OCI-LY7 (cell line): ENCODE data around the gene CDKAL1. TPM values are rescaled to one million over a fixed set of nuclear protein-coding genes. Genes with fewer than 3 reads are reported as not detected.

ENCODE experiments used
- BruUV-seq: library from RNA; stranded (reverse); fragments of 400-500 nt; replicated peaks from 2 replicates; lab custom pipeline; 2021; lab: Mats Ljungman, UMichigan
- CTCF ChIA-PET: fragments of 300-600 bp; sonication (Branson Sonifier 250); formaldehyde crosslinking; loops from one replicate; lab custom pipeline; 2022; ENCODE audit warnings: antibody characterized with exemption; ENCODE audit not compliant: unreplicated experiment; lab: Charles Lee
- POLR2A ChIA-PET: fragments of 300-600 bp; sonication (Branson Sonifier 250); formaldehyde crosslinking; loops from one replicate; lab custom pipeline; 2022; ENCODE audit warnings: antibody characterized with exemption; lab: Charles Lee
- DNase-seq: peaks from one replicate; pipeline ENCODE4 v3.0.0-alpha.2; 2015; ENCODE audit warnings: low spot score
- H2AFZ ChIP-seq: fragments of 200-600 bp; sonication (generic), shearing (Covaris generic); 2 replicates; pipeline ENCODE4 v1.6.1; 2014; ENCODE audit warnings: mild to moderate bottlenecking, antibody characterized with exemption, low read length, moderate library complexity
- H3K27ac ChIP-seq: fragments of 200-600 bp; sonication (generic); 2 replicates; pipeline ENCODE4 v1.5.1; 2014; ENCODE audit warnings: mixed run types, low read depth, mild to moderate bottlenecking, moderate library complexity, low read length, inconsistent platforms; ENCODE audit not compliant: poor library complexity, severe bottlenecking
- H3K36me3 ChIP-seq: fragments of 200-600 bp; sonication (generic); 2 replicates; pipeline ENCODE4 v1.6.1; 2014; ENCODE audit warnings: mild to moderate bottlenecking, antibody characterized with exemption, low read length, moderate library complexity, mixed read lengths; ENCODE audit not compliant: insufficient read depth
- H3K4me1 ChIP-seq: fragments of 200-600 bp; sonication (generic); 2 replicates; pipeline ENCODE4 v1.5.1; 2014; ENCODE audit warnings: mild to moderate bottlenecking, low read length; ENCODE audit not compliant: insufficient read depth, poor library complexity, severe bottlenecking
- H3K4me2 ChIP-seq: fragments of 200-600 bp; sonication (generic); 2 replicates; pipeline ENCODE4 v1.6.1; 2014; ENCODE audit warnings: mild to moderate bottlenecking, low read length
- H3K4me3 ChIP-seq: fragments of 200-600 bp; sonication (generic); 2 replicates; pipeline ENCODE4 v1.5.1; 2014; ENCODE audit warnings: mild to moderate bottlenecking, low read depth, low read length; ENCODE audit not compliant: poor library complexity, severe bottlenecking
- H3K79me2 ChIP-seq: fragments of 200-600 bp; sonication (generic); 2 replicates; pipeline ENCODE4 v1.6.1; 2016; ENCODE audit warnings: low read depth, mild to moderate bottlenecking, low read length, moderate library complexity, mixed read lengths; ENCODE audit not compliant: insufficient read depth
- H3K9me2 ChIP-seq: fragments of 200-600 bp; sonication (generic); 2 replicates; pipeline ENCODE4 v1.6.1; 2016; ENCODE audit warnings: mild to moderate bottlenecking, low read length, mixed read lengths; ENCODE audit not compliant: insufficient read depth
- H3K9me3 ChIP-seq: fragments of 200-600 bp; sonication (generic); 2 replicates; pipeline ENCODE4 v1.6.1; 2014; ENCODE audit warnings: mild to moderate bottlenecking, mixed run types, low read length, mixed read lengths
- H4K20me1 ChIP-seq: fragments of 200-600 bp; sonication (generic); 2 replicates; pipeline ENCODE4 v1.6.1; 2014; ENCODE audit warnings: mild to moderate bottlenecking, antibody characterized with exemption, low read length, moderate library complexity, mixed read lengths; ENCODE audit not compliant: insufficient read depth
- CTCF ChIP-seq: fragments of 200-600 bp; sonication (generic); conservative IDR thresholded peaks from 2 replicates; pipeline ENCODE4 v1.5.1; 2014; ENCODE audit warnings: mild to moderate bottlenecking, antibody characterized with exemption, low read length, moderate library complexity, mixed read lengths
- EZH2phosphoT487 ChIP-seq: fragments of 200-600 bp; sonication (generic); IDR thresholded peaks from 2 replicates; pipeline ENCODE4 v1.6.1; 2018; ENCODE audit warnings: low read depth, borderline replicate concordance, mild to moderate bottlenecking, mixed run types, antibody characterized with exemption, low read length, moderate library complexity, mixed read lengths
- intact Hi-C: fragments of 100-400 bp; cut with micrococcal nuclease; formaldehyde crosslinking; loops from one replicate; pipeline ENCODE4 v1.10.0; 2022; ENCODE audit not compliant: unreplicated experiment
- total RNA-seq, 2 experiments: library from RNA; depleted of rRNA in 1 of 2; stranded (reverse); fragments of >200 nt in 1 of 2; shearing (Covaris generic) in 1 of 2; gene quantifications; 2 replicates each; pipeline ENCODE4 v1.2.3, GENCODE V29; 2014 to 2022

The CDKAL1 gene
- total RNA-seq, 2 experiments from 2014 or later = 19.9 to 21.1 TPM

GRCh38 chr6:21214738-21215448, 680.6 kb downstream of the CDKAL1 start:
- Histone ChIP-seq H2AFZ (no peak overlapping the region), H3K4me2 (no peak overlapping the region), H4K20me1 (no peaks in the 10 kb centered on the region), H3K79me2 (no peaks in the 10 kb centered on the region), H3K9me2 (no peaks in the 10 kb centered on the region), H3K9me3 (no peaks in the 10 kb centered on the region), H3K27ac (no peak overlapping the region), H3K4me1 (peaks cover 15% of the 10 kb centered on the region), H3K36me3 (no peaks in the 10 kb centered on the region; the same call in 1 of the 2 replicates), H3K4me3 (no peak overlapping the region)
- intact Hi-C loops = no loop called here
- CTCF ChIA-PET = interaction anchor here (0.5 kb wide), 1 partner anchor 379 kb away, joined by 3 read pairs; no protein-coding TSS in a partner anchor
- BruUV-seq = no TSS peak
- POLR2A ChIA-PET = interaction anchor here (0.5 kb wide), 1 partner anchor 329 kb away, joined by 7 read pairs; no protein-coding TSS in a partner anchor
- no peak for TF ChIP-seq CTCF
- TF ChIP-seq EZH2phosphoT487 = no peak
- DNase-seq = no peak

GRCh38 chr6:21219241-21219640, 685.0 kb downstream of the CDKAL1 start:
- POLR2A ChIA-PET = interaction anchor here (0.6 kb wide), 1 partner anchor 1503 kb away, joined by 4 read pairs; no protein-coding TSS in a partner anchor

More at GRCh38 chr6:21219241-21219640, 685.0 kb downstream of the CDKAL1 start:
- H3K4me1 ChIP-seq = no peaks in the 10 kb centered on the region
- no TSS peak for BruUV-seq
- TF ChIP-seq EZH2phosphoT487 (no peak), CTCF (no peak)
- H4K20me1 ChIP-seq = no peaks in the 10 kb centered on the region
- no peak overlapping the region for H2AFZ ChIP-seq
- CTCF ChIA-PET = no interaction called here
- H3K27ac ChIP-seq = no peak overlapping the region
- no peaks in the 10 kb centered on the region for H3K9me3 ChIP-seq
- no peaks in the 10 kb centered on the region for H3K9me2 ChIP-seq
- no peak overlapping the region for H3K4me2 ChIP-seq
- intact Hi-C loops = no loop called here
- H3K4me3 ChIP-seq = no peak overlapping the region
- no peaks in the 10 kb centered on the region for H3K36me3 ChIP-seq
- no peaks in the 10 kb centered on the region for H3K79me2 ChIP-seq
- no peak for DNase-seq
